B cell (primary cell): ENCODE measurements around the gene STK17B. TPM values are rescaled to one million over a fixed set of nuclear protein-coding genes. Genes with fewer than 3 reads are reported as not detected.

Experiments used
- ATAC-seq: fragments of 200-7000 bp; cut with Tn5 transposase; one replicate; pipeline ENCODE4 v1.10.0; 2021; ENCODE audit warnings: low read depth, mild to moderate bottlenecking, moderate number of reproducible peaks, moderate library complexity
- CTCF ChIA-PET: fragments of 350-600 bp; sonication (Branson Sonifier 250); formaldehyde crosslinking; loops from one replicate; lab custom pipeline; 2021; ENCODE audit warnings: antibody characterized with exemption, inconsistent platforms; lab: Charles Lee
- POLR2A ChIA-PET: fragments of 350-600 bp; sonication (Branson Sonifier 250); formaldehyde crosslinking; loops from one replicate; lab custom pipeline; 2021; ENCODE audit warnings: antibody characterized with exemption; lab: Charles Lee
- DNase-seq: peaks from one replicate; pipeline ENCODE4 v3.0.0; 2013
- H2AFZ ChIP-seq: 2 replicates; pipeline ENCODE4 v1.6.1; 2012; ENCODE audit warnings: mild to moderate bottlenecking, low read depth, low read length; ENCODE audit not compliant: insufficient read depth, poor library complexity, severe bottlenecking
- H3K27ac ChIP-seq, 2 donors: 1 replicate in 1 of 2; 2 replicates in 1 of 2; pipeline ENCODE4 v1.5.1; 2012 to 2013; ENCODE audit warnings: low read length in 2 of 2, mild to moderate bottlenecking in 2 of 2, moderate library complexity in 1 of 2
- H3K27me3 ChIP-seq, 4 experiments: fragments of 200-600 bp in 1 of 4; sonication (generic) in 1 of 4; replicated peaks in 1 of 4; 1 replicate in 2 of 4; 2 replicates in 2 of 4; pipeline versions ENCODE4 v1.6.1 to v1.7.0; 2013 to 2016; ENCODE audit warnings: low read length in 3 of 4, mild to moderate bottlenecking in 2 of 4, mixed read lengths in 1 of 4, moderate library complexity in 1 of 4; ENCODE audit not compliant: insufficient read depth in 4 of 4, control insufficient read depth in 3 of 4; ENCODE audit errors: control extremely low read depth in 1 of 4
- H3K36me3 ChIP-seq, 2 experiments: replicated peaks in 1 of 2; 1 replicate in 1 of 2; 2 replicates in 1 of 2; pipeline versions ENCODE4 v1.6.1 to v1.7.1; 2013; ENCODE audit warnings: low read length in 1 of 2; ENCODE audit not compliant: insufficient read depth in 2 of 2, control insufficient read depth in 1 of 2; ENCODE audit errors: control extremely low read depth in 1 of 2, extremely low read depth in 1 of 2
- H3K4me1 ChIP-seq, 2 donors: fragments of 200-600 bp in 1 of 2; sonication (generic) in 1 of 2; 1 replicate in 1 of 2; 2 replicates in 1 of 2; pipeline versions ENCODE4 v1.5.1 to v1.6.1; 2013 to 2017; ENCODE audit warnings: low read length in 2 of 2; ENCODE audit not compliant: control insufficient read depth in 2 of 2, insufficient read depth in 2 of 2
- H3K4me2 ChIP-seq: replicated peaks from 2 replicates; pipeline ENCODE3; 2012; ENCODE audit warnings: mild to moderate bottlenecking, low read depth, low read length; ENCODE audit not compliant: poor library complexity, severe bottlenecking
- H3K4me3 ChIP-seq, 5 experiments: fragments of 200-600 bp in 1 of 5; sonication (generic) in 1 of 5; 1 replicate in 3 of 5; 2 replicates in 2 of 5; pipeline versions ENCODE4 v1.5.1 to v1.7.0; 2011 to 2016; ENCODE audit warnings: low read length in 4 of 5, mild to moderate bottlenecking in 4 of 5, low read depth in 2 of 5, control low read depth in 1 of 5, moderate library complexity in 1 of 5; ENCODE audit not compliant: insufficient read depth in 1 of 5; ENCODE audit errors: control extremely low read depth in 1 of 5, extremely low read depth in 1 of 5
- H3K79me2 ChIP-seq: fragments of 200-600 bp; sonication (generic); one replicate; pipeline ENCODE4 v1.6.0; 2016; ENCODE audit warnings: low read length; ENCODE audit not compliant: control insufficient read depth, insufficient read depth
- H3K9ac ChIP-seq: fragments of 200-600 bp; sonication (generic); 2 replicates; pipeline ENCODE4 v1.6.1; 2017; ENCODE audit warnings: mild to moderate bottlenecking, low read length, moderate library complexity
- H3K9me3 ChIP-seq, 3 donors: one replicate each; pipeline versions ENCODE4 v1.6.1 to v1.7.1; 2013; ENCODE audit warnings: low read length in 2 of 3; ENCODE audit not compliant: control insufficient read depth in 2 of 3, insufficient read depth in 1 of 3; ENCODE audit errors: control extremely low read depth in 1 of 3
- H4K20me1 ChIP-seq: 2 replicates; pipeline ENCODE4 v1.6.0; 2012; ENCODE audit warnings: mild to moderate bottlenecking, low read length; ENCODE audit not compliant: insufficient read depth, control insufficient read depth, poor library complexity, severe bottlenecking
- H3K27ac Mint-ChIP-seq: one replicate; pipeline ENCODE4 v1.8.0; 2021; ENCODE audit warnings: mixed read lengths
- H3K27me3 Mint-ChIP-seq: one replicate; pipeline ENCODE4 v1.8.0; 2021; ENCODE audit warnings: mixed read lengths
- H3K4me1 Mint-ChIP-seq: one replicate; pipeline ENCODE4 v1.8.0; 2021; ENCODE audit warnings: mixed read lengths
- H3K4me3 Mint-ChIP-seq: one replicate; pipeline ENCODE4 v1.8.0; 2021; ENCODE audit warnings: mixed read lengths
- H3K9me3 Mint-ChIP-seq: one replicate; pipeline ENCODE4 v1.8.0; 2022; ENCODE audit warnings: mixed read lengths; ENCODE audit not compliant: insufficient read depth
- CTCF ChIP-seq: fragments of 200-600 bp; IDR thresholded peaks from one replicate; pipeline ENCODE4 v1.8.0; 2022; ENCODE audit warnings: antibody characterized with exemption, mild to moderate bottlenecking
- EZH2 ChIP-seq: IDR thresholded peaks from 2 replicates; pipeline ENCODE4 v1.6.1; 2012; ENCODE audit warnings: borderline replicate concordance, low read depth, mild to moderate bottlenecking, moderate library complexity, low read length; ENCODE audit not compliant: insufficient read depth, poor library complexity, severe bottlenecking
- WGBS: methylation state at CpG from one replicate; pipeline ENCODE4 v1.1.5; 2013; ENCODE audit warnings: missing lambda C conversion rate; ENCODE audit not compliant: insufficient coverage; 5-methylcytosine and 5-hydroxymethylcytosine counted together
- intact Hi-C: fragments of 100-400 bp; cut with micrococcal nuclease; formaldehyde crosslinking; loops from one replicate; pipeline ENCODE4 v1.10.0; 2022
- polyA plus RNA-seq: library from polyadenylated mRNA; depleted of rRNA; stranded (reverse); fragments of >200 nt; gene quantifications from 2 replicates; pipeline ENCODE4 v1.2.3, GENCODE V29; 2012
- total RNA-seq, 2 donors: library from RNA; stranded (reverse); fragments of 120-200 nt in 1 of 2; gene quantifications; 1 replicate in 1 of 2; 2 replicates in 1 of 2; pipeline versions ENCODE4 v1.2.3 to v1.2.4, GENCODE V29; 2013 to 2022

STK17B gene
- total and polyA plus RNA-seq, 2 donors (not counting 1 experiment from before 2014, with no cell fraction given): 120 to 249 TPM

- H3K27ac ChIP-seq: no peak overlapping the region
- H3K9me3 Mint-ChIP-seq: peaks cover 2% of the 10 kb centered on the region
- no peaks in the 10 kb centered on the region for H3K4me1 ChIP-seq
- peaks cover 0 to 9% (median 0%) of the 10 kb centered on the region in 3 donors for H3K9me3 ChIP-seq
- H3K4me1 Mint-ChIP-seq: no peaks in the 10 kb centered on the region
- 100% methylated on average over 2 of the region's 3 CpGs for WGBS
- ATAC-seq: no peak
- no peaks in the 10 kb centered on the region for H4K20me1 ChIP-seq
- ChIA-PET CTCF (no interaction called here), POLR2A (no interaction called here)
- intact Hi-C loops: no loop called here
- H3K27me3 ChIP-seq: no peaks in the 10 kb centered on the region
- no peaks in the 10 kb centered on the region for H3K79me2 ChIP-seq
- DNase-seq: no peak
- no peak overlapping the region for H3K27ac Mint-ChIP-seq
- no peak overlapping the region for H3K9ac ChIP-seq
- no peak overlapping the region for H3K4me3 Mint-ChIP-seq
- H3K27me3 Mint-ChIP-seq: no peaks in the 10 kb centered on the region
- TF ChIP-seq EZH2 (no peak), CTCF (no peak)
- H3K4me3 ChIP-seq: no peak overlapping the region
- no peak overlapping the region for H3K4me2 ChIP-seq
- H3K36me3 ChIP-seq: no peaks in the 10 kb centered on the region
- no peak overlapping the region for H2AFZ ChIP-seq
Measured at GRCh38 chr2:196119926-196120325, 51.5 kb downstream of the STK17B start.

DNA sequence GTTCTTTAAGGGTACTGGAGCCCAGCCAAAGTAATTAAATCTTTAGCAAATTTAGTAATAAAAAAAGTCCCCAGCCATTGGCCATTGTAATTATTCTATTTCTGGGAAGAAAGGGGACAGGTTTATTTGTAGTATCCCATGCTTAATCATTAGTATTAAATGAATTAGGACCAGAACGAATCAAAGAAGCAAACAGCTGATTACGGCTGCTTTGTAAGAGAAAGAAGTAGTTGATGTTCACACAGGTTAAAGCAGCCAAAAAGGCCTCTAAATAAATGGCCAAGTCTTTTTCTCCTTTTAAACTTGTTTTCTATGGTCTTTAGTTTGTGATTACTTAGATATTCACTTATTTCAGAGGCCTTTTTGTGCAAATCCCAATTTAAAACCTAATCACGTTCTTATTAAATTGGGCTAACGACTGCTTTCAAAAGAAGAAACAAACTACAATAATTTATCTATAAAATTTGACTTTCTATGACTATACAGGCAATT is 54.1 kb downstream of the STK17B start:
- Histone ChIP-seq H3K36me3 (no peaks in the 10 kb centered on the region), H3K27ac (no peak overlapping the region), H3K9ac (no peak overlapping the region), H3K4me2 (no peak overlapping the region), H3K27me3 (no peaks in the 10 kb centered on the region), H3K4me1 (peaks cover 4% of the 10 kb centered on the region in 2 donors), H4K20me1 (no peaks in the 10 kb centered on the region), H3K9me3 (peaks cover 0 to 6% (median 0%) of the 10 kb centered on the region in 3 donors), H3K79me2 (no peaks in the 10 kb centered on the region), H2AFZ (no peak overlapping the region), H3K4me3 (no peak overlapping the region)
- ATAC-seq: no peak
- intact Hi-C loops: no loop called here
- Mint-ChIP-seq H3K9me3 (peaks cover 2% of the 10 kb centered on the region), H3K4me3 (no peak overlapping the region), H3K27me3 (no peaks in the 10 kb centered on the region), H3K27ac (no peak overlapping the region), H3K4me1 (peaks cover 6% of the 10 kb centered on the region)
- TF ChIP-seq EZH2: no peak
- TF ChIP-seq CTCF: no peak
- DNase-seq: no peak
- POLR2A ChIA-PET: no interaction called here
- CTCF ChIA-PET: no interaction called here
- no CpG with 5 or more reads among the region's 4 CpGs for WGBS
